KMS-11 (cell line): ENCODE data around the gene ACLY.
"Not testable (repeated sequence)": the region's sequence is repeated elsewhere in the genome, so short reads cannot be mapped to it uniquely, and the experiment has no call there.

Experiments
- H2AFZ ChIP-seq: fragments of 200-600 bp; sonication (generic); 2 replicates; pipeline ENCODE4 v1.6.1; 2016; ENCODE audit warnings: antibody characterized with exemption, mixed run types, low read depth
- H3K27ac ChIP-seq: fragments of 200-600 bp; sonication (generic); 2 replicates; pipeline ENCODE4 v1.6.1; 2016; ENCODE audit warnings: mild to moderate bottlenecking, mixed run types
- H3K27me3 ChIP-seq: fragments of 200-600 bp; sonication (generic); 2 replicates; pipeline ENCODE4 v1.6.1; 2017; ENCODE audit warnings: mild to moderate bottlenecking, low read depth, mixed run types, moderate library complexity; ENCODE audit not compliant: insufficient read depth
- H3K36me3 ChIP-seq: fragments of 200-600 bp; sonication (generic); 2 replicates; pipeline ENCODE4 v1.6.1; 2017; ENCODE audit warnings: mild to moderate bottlenecking, mixed run types; ENCODE audit not compliant: insufficient read depth
- H3K4me1 ChIP-seq: fragments of 200-600 bp; sonication (generic); 2 replicates; pipeline ENCODE4 v1.6.1; 2016; ENCODE audit warnings: mild to moderate bottlenecking, low read depth, mixed run types; ENCODE audit not compliant: poor library complexity, severe bottlenecking
- H3K4me2 ChIP-seq: fragments of 200-600 bp; sonication (generic); 2 replicates; pipeline ENCODE4 v1.7.0; 2016; ENCODE audit warnings: mild to moderate bottlenecking, mixed run types
- H3K4me3 ChIP-seq: fragments of 200-600 bp; sonication (generic); IDR thresholded peaks from 2 replicates; pipeline ENCODE4 v1.6.1; 2017; ENCODE audit warnings: low read depth, low read length, mixed read lengths; ENCODE audit not compliant: insufficient read depth
- H3K79me2 ChIP-seq: fragments of 200-600 bp; sonication (generic); 2 replicates; pipeline ENCODE4 v1.6.1; 2016; ENCODE audit warnings: low read depth, mixed run types; ENCODE audit not compliant: insufficient read depth
- H3K9ac ChIP-seq: fragments of 200-600 bp; sonication (generic); 2 replicates; pipeline ENCODE4 v1.6.1; 2016; ENCODE audit warnings: mild to moderate bottlenecking, mixed run types
- H4K20me1 ChIP-seq: fragments of 200-600 bp; sonication (generic); 2 replicates; pipeline ENCODE4 v1.6.1; 2016; ENCODE audit warnings: mild to moderate bottlenecking, mixed run types; ENCODE audit not compliant: insufficient read depth
- CTCF ChIP-seq: fragments of 200-600 bp; sonication (generic); conservative IDR thresholded peaks from 2 replicates; pipeline ENCODE4 v1.6.1; 2017; ENCODE audit warnings: low read depth, mild to moderate bottlenecking, antibody characterized with exemption, low read length, moderate library complexity, mixed read lengths

Gene ACLY

GRCh38 chr17:41882756-41883155 is 36.0 kb downstream of the ACLY start:
- H3K4me2 ChIP-seq, result no peak overlapping the region
- H4K20me1 ChIP-seq, result no peaks in the 10 kb centered on the region
- H3K4me3 ChIP-seq, result no peak overlapping the region
- H3K27me3 ChIP-seq, result no peaks in the 10 kb centered on the region
- no peaks in the 10 kb centered on the region for H3K79me2 ChIP-seq
- no peak for TF ChIP-seq CTCF
- H3K36me3 ChIP-seq, result peaks cover 33% of the 10 kb centered on the region; the same call in 1 of the 2 replicates
- no peak overlapping the region for H3K27ac ChIP-seq
- no peak overlapping the region for H3K9ac ChIP-seq
- H2AFZ ChIP-seq, result no peak overlapping the region
- no peaks in the 10 kb centered on the region for H3K4me1 ChIP-seq

- Histone ChIP-seq H3K9ac (no peak overlapping the region), H3K4me2 (no peak overlapping the region), H2AFZ (no peak overlapping the region), H3K27ac (no peak overlapping the region), H3K79me2 (no peaks in the 10 kb centered on the region), H3K4me1 (no peaks in the 10 kb centered on the region), H3K27me3 (no peaks in the 10 kb centered on the region), H4K20me1 (no peaks in the 10 kb centered on the region), H3K36me3 (peaks cover 24% of the 10 kb centered on the region; the same call in 1 of the 2 replicates), H3K4me3 (no peak overlapping the region)
- TF ChIP-seq CTCF, result no peak
Measured at GRCh38 chr17:41880130-41880529, 38.6 kb downstream of the ACLY start.

GRCh38 chr17:41874293-41874670 is 44.5 kb downstream of the ACLY start:
- peaks cover 18% of the 10 kb centered on the region; the same call in 1 of the 2 replicates for H3K36me3 ChIP-seq
- not testable (repeated sequence) for H4K20me1 ChIP-seq, H3K79me2 ChIP-seq, H2AFZ ChIP-seq, H3K27ac ChIP-seq, H3K9ac ChIP-seq, H3K4me3 ChIP-seq, H3K4me2 ChIP-seq, H3K4me1 ChIP-seq, H3K27me3 ChIP-seq

- no peaks in the 10 kb centered on the region for H3K4me1 ChIP-seq
- H3K27ac ChIP-seq, result no peak overlapping the region
- H3K4me3 ChIP-seq, result no peak overlapping the region
- no peak overlapping the region for H3K9ac ChIP-seq
- H4K20me1 ChIP-seq, result no peaks in the 10 kb centered on the region
- H3K79me2 ChIP-seq, result no peaks in the 10 kb centered on the region
- H2AFZ ChIP-seq, result no peak overlapping the region
- no peak for TF ChIP-seq CTCF
- peaks cover 16% of the 10 kb centered on the region; the same call in 1 of the 2 replicates for H3K36me3 ChIP-seq
- no peaks in the 10 kb centered on the region for H3K27me3 ChIP-seq
- no peak overlapping the region for H3K4me2 ChIP-seq
Measured at GRCh38 chr17:41873559-41874292, 45.0 kb downstream of the ACLY start.

- Histone ChIP-seq H3K4me1 (no peaks in the 10 kb centered on the region), H3K4me2 (no peak overlapping the region), H3K4me3 (no peak overlapping the region), H3K27ac (no peak overlapping the region), H2AFZ (no peak overlapping the region), H3K79me2 (no peaks in the 10 kb centered on the region), H3K9ac (no peak overlapping the region), H4K20me1 (no peaks in the 10 kb centered on the region), H3K36me3 (no peaks in the 10 kb centered on the region; the same call in 1 of the 2 replicates), H3K27me3 (no peaks in the 10 kb centered on the region)
- TF ChIP-seq CTCF, result no peak
Measured at GRCh38 chr17:41871789-41872188, 47.0 kb downstream of the ACLY start.
